Epithelial cell of proximal tubule (primary cell): ENCODE data around the gene CDPF1. TPM values are rescaled to one million over a fixed set of nuclear protein-coding genes. Genes with fewer than 3 reads are reported as not detected.
"Not testable (repeated sequence)": the region's sequence is repeated elsewhere in the genome, so short reads cannot be mapped to it uniquely, and the experiment has no call there.

Source experiments
- DNase-seq: peaks from one replicate; pipeline ENCODE4 v3.0.0-alpha.2; 2011; ENCODE audit warnings: low read depth
- H3K4me3 ChIP-seq: 2 replicates; pipeline ENCODE4 v1.5.1; 2011; ENCODE audit warnings: low read depth, mild to moderate bottlenecking, low read length
- CTCF ChIP-seq: conservative IDR thresholded peaks from 2 replicates; pipeline ENCODE4 v1.5.1; 2012; ENCODE audit warnings: low read depth, mild to moderate bottlenecking, low read length
- total RNA-seq: library from RNA; depleted of rRNA; stranded (reverse); fragments of >200 nt; gene quantifications from 2 replicates; pipeline ENCODE4 v1.2.3, GENCODE V29; 2015

CDPF1 gene
- total RNA-seq, 1 donor from 2014 or later, result 7.0 TPM

- no peak for DNase-seq
- no peak overlapping the region for H3K4me3 ChIP-seq
- no peak for TF ChIP-seq CTCF
Observed at GRCh38 chr22:46209262-46209661, 40.8 kb downstream of the CDPF1 start.

GRCh38 chr22:46203601-46203980, 46.5 kb downstream of the CDPF1 start:
- H3K4me3 ChIP-seq, result no peak overlapping the region
- DNase-seq, result no peak
- TF ChIP-seq CTCF, result no peak

- no peak overlapping the region for H3K4me3 ChIP-seq
- TF ChIP-seq CTCF, result no peak
- no peak for DNase-seq
Observed at GRCh38 chr22:46202897-46203600, 47.0 kb downstream of the CDPF1 start.

- TF ChIP-seq CTCF, result no peak
- no peak overlapping the region for H3K4me3 ChIP-seq
- DNase-seq, result no peak
Observed at GRCh38 chr22:46201059-46201757, 48.9 kb downstream of the CDPF1 start.

- DNase-seq, H3K4me3 ChIP-seq: not testable (repeated sequence)
Observed at GRCh38 chr22:46198806-46199205, 51.3 kb downstream of the CDPF1 start.

- DNase-seq, result no peak
- H3K4me3 ChIP-seq, result no peak overlapping the region
- TF ChIP-seq CTCF, result no peak
Observed at GRCh38 chr22:46198274-46198673, 51.8 kb downstream of the CDPF1 start.

- TF ChIP-seq CTCF, result no peak
- DNase-seq, result no peak
- H3K4me3 ChIP-seq, result no peak overlapping the region
Observed at GRCh38 chr22:46196278-46196677, 53.8 kb downstream of the CDPF1 start.
